GM21515 (cell line): ENCODE results near the gene SCAI.
"Not testable (repeated sequence)": the region's sequence is repeated elsewhere in the genome, so short reads cannot be mapped to it uniquely, and the experiment has no call there.

Experiments
- ATAC-seq: cut with Tn5 transposase; IDR thresholded peaks from one replicate; pipeline ENCODE4 v1.9.1; 2021; ENCODE audit not compliant: unreplicated experiment

Gene SCAI

DNA sequence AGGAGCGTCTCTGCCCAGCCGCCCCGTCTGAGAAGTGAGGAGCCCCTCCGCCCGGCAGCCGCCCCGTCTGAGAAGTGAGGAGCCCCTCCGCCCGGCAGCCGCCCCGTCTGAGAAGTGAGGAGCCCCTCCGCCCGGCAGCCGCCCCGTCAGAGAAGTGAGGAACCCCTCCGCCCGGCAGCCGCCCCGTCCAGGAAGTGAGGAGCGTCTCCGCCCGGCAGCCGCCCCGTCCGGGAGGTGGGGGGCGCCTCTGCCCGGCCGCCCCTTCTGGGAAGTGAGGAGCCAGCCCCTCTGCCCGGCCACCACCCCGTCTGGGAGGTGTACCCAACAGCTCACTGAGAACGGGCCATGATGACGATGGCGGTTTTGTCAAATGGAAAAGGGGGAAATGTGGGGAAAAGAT lies 34.8 kb downstream of the SCAI start:
- ATAC-seq = not testable (repeated sequence)

DNA sequence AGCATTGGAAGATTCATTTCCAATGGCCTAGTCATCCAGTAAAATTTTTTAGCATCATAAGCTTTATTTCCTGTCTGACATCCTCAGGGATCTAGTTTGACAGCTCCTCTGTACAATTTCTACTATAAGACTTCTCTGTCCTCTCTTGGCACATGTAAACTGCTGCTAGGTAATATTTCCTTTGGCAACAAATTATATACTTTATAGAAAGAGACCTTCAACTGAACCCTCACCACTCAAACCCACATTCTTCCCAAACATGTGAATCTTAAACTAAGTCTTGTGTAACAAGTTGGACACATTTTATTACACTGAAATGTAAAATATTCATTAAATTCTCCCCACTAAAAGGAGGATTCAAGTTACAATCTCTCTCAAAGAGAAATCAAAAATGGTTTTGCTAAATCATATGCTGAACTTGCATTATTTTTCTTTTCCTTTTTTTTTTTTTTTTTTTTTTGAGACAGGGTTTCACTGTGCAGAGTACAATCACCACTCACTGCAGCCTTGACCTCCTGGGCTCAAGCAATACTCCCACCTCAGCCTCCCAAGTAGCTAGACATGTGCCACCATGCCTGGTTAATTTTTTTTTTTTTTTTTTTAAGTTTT lies 36.9 kb downstream of the SCAI start:
- no peak for ATAC-seq

DNA sequence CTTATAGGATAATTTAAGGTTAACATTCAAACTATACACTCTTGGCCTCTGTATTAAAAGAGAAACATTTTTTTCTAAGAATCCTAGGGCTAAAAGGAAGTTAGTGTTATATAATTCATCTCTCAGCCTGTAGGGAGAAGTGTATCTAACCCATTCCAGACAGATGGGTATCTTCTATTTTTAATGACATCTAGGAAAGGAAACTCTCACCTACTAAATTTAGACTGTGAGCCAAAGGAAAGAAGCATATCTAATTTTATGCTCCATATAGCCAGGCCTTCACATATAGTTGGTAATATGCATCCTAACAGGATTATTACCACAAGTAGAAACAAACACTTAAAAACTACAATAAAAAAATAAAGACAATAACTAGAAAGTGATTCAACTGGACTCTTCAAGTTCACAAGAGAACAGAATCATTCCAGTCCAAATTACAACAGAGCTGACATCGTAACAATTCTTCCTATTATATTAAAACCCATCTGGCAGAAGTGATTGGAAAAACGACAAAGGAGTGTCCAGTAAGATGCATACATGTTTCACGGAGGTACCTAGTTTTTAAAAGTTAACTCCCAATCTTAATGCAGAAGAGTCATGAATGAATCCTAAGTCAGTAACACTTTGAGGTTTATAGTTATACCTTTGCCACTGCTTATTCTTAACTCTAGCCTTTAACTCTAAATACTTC lies 39.4 kb downstream of the SCAI start:
- no peak for ATAC-seq

DNA sequence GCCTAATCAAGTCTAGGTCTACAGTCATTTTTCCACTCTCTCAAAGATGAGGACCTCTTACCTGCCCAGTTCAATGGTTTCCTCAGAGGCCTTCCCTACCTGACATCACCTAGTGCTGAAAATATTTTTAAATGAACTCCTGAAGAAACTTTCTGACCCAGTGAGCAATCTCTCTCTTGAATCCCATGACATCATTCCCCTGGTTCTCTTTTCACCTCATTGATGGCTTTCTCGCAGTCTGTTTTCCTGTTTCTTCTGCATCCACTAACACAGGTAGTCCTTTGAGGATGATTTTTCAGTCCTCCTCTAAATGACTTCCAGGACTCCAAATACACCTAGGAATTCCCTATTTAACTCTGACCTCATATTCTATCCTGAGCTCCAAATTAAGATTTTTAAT lies 40.3 kb downstream of the SCAI start:
- no peak for ATAC-seq

DNA sequence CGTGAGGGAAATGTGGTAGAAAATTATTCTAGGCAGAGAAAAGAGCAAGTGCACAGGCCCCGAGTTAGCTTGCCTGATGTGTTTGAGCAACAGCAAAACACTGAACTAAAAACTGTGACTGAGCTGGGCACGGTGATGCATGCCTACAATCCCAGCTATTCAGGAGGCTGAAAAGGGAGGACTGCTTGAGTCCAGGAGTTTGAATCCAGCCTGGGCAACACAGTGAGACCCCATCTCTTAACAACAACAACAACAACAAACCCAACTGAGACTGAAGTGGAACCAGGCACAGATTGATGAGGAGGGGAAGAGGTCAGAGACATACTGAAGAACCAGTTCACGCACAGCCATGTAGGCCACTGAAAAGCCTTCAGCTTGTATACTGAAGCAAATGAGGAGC lies 42.5 kb downstream of the SCAI start:
- ATAC-seq = no peak

DNA sequence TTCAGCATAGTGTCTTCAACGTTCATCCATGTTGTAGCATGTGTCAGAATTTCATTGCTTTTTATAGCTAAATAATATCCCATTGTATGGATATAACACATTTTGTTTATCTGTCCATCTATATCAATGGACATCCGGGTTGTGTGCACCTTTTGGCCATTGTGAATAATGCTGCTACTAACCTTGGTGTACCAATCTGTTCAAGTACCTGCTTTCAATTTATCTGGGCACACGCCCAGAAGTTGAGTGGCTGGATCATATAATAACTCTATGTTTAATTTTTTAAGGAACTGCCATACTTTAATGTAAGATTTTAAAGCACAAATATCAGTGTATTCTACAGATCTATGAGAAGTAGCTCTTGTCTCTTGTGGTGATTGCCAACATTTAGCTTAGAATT lies 43.5 kb downstream of the SCAI start:
- ATAC-seq = no peak

DNA sequence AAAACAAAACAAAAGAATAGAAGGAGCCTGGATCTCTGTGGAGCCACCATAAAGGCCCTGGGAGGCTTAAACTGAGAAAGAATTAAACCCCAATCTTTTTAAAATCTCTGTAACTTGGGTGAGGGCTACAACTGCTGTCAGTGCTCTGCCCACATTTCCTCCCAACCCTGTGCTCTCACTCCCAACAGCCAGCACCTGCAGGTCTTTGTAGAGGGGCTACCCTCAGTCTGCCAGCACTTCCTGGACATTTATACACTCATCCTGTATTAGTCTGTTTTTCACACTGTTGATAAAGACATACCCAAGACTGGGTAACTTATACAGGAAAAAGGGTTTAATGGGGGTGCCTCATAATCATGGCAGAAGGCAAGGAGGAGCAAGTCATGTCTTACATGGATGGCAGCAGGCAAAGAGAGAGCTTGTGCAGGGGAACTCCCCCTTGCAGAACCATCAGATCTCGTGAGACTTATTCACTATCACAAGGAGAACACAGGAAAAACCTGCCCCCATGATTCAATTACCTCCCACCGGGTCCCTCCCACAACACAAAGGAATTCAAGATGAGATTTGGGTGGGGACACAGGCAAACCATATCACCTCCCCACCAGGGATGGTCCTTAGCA lies 47.4 kb downstream of the SCAI start:
- ATAC-seq = no peak

DNA sequence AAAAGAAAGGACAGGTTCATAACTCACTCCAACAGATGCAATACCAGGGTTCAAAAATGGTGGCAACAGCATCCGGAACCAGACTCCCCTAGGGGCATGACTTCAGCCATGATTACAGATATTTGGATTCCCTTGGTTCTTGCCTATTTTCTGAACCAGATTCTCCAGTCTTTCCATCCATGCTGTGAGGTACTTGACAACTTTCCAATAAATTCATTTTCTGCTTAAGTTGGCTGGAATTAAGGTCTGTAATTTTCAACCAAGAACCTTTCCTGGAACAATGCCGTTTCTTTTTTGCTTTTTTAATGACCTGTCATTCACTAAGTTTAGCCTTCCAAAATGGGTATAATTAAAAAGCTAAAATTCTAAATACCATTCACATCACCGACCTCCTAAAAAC lies 52.2 kb downstream of the SCAI start:
- no peak for ATAC-seq

DNA sequence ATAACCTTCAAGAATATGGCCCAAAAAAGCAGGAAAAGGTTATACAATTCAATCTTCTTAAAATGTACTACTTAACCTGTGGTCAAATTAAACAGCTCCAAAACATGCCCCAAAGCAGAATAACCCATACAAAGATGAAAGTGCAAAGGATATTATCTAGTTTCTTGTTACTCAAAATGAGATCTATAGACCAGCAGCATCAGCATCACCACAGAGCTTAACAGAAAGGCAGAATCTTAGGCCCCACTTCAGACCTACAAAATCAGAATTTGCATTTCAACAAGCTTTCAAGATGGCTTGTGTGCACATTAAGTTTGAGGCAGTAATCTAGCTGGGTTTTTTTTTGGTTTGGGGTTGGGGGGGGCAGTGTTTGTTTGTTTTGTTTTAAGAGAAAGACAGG lies 54.0 kb downstream of the SCAI start:
- ATAC-seq = no peak

DNA sequence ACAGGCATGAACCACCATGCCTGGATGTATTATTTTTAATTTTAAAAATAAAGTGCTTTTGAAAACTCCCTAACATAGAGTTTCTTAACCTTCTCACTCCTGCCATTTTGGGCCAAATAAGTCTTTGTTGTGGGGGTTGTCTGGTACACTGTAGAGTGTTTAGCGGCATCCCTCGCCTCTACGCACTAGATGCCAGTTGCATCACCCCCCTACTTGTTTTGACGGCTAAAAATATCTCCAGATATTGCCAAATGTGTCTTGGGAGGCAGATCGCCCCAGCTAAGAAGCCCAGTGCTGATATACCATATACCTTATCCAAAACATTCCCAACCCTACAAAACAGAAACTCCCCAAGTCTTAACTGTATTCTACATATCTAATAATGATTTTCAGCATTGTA lies 54.6 kb downstream of the SCAI start:
- no peak for ATAC-seq

DNA sequence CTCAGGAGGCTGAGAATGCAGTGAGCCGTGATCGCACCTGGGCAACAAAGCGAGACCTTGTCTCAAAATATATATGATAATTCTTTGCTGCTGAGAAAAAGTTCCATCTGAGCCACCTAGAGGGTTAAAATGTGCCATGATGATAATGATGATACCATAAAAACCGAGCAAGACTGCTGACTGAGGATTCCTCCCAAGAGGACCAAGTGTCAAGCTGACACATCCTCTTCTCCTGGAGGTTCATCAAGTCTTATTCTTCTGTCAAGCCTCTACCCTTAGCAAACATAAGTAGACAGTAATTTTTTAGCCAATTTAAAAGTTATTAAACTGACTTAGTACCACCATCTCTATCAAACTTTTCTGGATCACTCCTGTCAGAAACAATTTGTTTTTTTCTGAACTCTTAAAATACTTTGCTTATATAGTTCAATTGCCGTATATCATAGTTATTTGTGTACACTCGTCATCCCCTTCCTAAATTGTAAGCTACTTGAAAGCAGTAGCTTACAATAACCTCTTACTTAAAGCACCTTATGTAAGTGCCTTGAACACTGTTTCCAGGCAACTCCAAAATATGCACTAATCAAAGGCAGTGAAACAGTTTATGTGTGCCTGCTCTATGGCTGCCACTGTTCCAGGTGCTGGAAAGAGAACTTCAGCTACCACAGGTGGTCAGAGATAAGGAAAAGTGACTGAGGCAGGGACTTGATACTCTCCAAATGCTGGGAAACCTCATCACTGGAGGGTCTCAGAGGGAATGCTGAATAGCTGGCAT lies 57.4 kb downstream of the SCAI start:
- no peak for ATAC-seq

DNA sequence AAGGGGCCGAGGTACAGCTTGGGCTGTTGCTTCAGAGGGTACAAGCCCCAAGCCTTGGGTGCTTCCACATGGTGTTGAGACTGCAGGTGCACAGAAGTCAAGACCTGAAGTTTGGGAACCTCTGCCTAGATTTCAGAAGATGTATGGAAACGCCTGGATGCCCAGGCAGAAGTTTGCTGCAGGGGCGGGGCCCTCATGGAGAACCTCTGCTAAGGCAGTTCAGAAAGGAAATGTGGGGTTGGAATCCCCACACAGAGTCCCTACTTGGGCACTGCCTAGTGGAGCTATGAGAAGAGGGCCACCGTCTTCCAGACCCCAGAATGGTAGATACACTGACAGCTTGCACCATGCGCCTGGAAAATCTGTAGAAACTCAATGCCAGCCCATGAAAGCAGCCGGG lies 61.1 kb downstream of the SCAI start:
- ATAC-seq = not testable (repeated sequence)

DNA sequence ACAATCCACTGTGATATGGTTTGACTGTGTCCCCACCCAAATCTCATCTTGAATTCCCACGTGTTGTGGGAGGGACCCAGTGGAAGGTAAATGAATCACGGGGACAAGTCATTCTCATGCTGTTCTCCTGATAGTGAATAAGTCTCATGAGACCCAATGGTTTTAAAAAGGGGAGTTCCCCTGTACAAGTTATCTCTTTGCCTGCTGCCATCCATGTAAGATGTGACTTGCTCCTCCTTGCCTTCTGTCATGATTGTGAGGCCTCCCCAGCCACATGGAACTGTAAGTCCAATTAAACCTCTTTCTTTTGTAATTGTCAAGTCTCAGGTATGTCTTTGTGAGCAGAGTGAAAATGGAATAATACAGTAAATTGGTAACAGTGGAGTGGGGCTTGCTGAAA lies 62.5 kb downstream of the SCAI start:
- ATAC-seq = not testable (repeated sequence)

DNA sequence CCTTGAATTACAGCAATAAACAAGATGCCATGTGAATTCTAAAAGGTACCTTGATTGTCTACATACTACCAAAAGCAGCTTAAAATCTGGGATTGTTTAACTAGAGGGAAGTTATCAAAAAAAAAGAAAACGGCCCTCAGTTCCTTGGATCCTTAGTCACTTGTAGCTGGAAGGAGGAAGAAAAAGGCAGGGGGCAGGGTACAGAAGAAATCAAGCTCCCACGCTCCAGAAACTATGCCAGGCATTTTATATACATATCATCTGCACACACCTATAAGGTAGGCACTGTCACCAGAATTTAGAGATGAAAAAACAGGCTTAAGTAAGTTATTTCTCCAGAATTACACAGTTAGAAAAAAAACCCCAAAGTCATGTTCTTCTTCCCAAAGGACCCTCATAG lies 63.4 kb downstream of the SCAI start:
- no peak for ATAC-seq

DNA sequence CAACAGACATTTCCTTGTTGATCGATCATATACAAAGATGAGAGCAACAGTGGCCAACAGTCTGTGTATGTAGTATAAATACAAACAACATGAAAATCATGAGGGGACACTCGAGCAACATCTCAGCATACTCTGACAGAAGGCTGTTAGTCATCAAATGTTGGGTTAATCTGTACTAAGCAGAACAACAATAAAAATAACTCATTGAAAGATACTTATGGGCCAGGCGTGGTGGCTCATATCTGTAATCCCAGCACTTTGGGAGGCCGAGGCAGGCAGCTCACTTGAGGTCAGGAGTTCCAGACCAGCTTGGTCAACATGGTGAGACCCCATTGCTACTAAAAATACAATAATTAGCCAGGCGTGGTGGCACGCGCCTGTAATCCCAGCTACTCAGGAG lies 67.3 kb downstream of the SCAI start:
- no peak for ATAC-seq

DNA sequence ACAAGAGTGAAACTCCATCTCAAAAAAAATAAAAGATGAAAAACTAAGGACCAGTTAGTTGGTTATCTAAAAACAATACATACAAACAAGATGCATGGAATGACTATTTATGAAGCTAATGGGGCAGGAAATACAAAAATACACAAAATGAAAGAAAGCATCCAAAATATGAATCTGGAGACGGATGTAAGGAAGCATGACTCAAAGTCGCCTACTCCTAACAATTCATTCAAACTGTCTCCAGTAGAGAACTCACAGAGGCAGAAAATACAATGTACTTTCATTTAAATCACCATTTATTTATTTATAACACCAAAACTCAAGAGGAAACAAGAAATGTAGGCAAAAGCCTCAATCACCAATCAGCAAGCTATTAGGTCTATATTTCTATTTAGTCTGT lies 68.4 kb downstream of the SCAI start:
- no peak for ATAC-seq

DNA sequence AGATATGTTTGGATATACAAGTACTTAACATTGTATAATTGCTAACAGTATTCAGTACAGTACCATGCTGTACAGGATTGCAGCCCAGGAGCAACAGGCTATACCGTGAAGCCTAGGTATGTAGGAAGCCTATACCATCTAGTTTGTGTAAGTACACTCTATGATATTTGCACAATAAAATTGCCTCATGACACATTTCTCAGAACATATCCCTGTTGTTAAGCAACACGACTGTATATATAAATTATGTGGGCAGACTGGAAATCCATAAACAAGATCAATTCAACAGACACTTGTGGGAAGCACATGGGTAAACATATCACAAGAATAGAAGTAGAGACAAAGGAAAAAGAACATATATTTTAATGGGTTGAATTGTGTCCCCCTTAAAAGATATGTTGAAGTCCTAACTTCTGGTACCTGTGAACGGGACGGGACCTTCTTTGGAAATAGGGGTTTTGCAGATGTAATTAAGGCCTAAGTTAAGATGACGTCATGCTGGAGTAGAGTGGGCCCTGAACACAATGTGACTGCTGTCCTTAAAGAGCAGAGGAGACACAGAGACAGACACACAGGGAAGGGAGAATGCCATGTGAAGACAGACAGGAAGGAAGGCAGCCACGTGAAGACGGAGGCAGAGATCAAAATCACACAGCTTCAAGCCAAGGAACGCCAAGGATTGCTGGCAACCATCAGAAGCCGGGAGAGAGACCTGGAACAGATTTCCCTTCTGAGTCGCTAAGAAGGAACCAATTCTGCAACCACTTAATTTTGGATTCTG lies 76.3 kb downstream of the SCAI start:
- ATAC-seq = no peak

DNA sequence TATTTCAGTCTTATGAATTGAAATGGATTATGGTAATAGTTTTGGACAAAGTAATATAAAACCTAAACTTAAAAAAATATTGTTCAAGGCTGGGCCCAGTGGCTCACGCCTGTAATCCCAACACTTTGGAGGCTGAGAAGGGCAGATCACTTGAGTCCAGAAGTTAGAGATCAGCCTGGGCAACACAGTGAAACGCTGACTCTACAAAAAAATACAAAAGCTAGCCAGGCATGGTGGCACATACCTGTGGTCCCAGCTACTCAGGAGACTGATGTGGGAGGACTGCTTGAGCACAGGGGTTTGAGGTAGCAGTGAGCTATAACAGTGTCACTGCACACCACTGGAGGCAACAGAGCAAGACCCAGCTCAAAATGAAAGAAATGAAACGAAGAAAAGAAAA lies 81.9 kb downstream of the SCAI start:
- no peak for ATAC-seq

DNA sequence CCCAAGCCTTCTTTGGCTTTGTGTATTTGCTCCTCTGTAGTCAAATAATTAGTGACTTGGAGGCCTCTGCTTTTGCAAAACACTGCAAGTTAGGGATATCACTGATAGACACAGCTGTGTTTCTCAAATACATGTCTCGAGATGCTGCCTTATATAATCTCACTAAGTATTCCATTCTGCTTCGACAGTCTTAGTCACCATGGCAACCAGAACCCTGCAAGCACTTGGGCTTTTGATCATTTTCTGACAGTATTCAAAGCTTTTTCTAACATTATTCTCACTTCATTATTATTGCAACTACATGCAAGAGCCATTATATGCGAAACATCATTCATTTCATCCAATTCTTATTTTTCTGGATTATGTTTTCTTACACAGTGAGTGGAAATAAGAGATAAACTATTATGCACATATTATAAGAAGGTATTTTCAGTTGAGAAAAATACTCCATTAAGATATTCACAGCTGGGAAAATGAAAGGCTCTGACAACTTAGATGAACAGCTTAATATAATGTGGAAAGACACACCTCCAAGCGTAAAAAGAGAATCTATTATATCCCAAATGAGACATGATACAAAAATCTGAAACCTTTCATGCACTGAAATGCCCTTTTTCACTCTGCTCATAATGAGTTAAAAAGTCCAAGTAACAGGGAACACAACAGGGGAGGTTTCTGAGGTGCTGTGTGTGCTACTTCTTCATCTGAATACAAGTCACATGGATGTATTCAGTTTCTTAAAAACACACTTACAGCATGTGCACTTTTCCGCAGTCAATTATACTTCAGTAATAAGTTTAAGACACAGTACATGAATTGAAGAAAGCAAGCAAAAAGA lies 93.9 kb downstream of the SCAI start:
- ATAC-seq = no peak

DNA sequence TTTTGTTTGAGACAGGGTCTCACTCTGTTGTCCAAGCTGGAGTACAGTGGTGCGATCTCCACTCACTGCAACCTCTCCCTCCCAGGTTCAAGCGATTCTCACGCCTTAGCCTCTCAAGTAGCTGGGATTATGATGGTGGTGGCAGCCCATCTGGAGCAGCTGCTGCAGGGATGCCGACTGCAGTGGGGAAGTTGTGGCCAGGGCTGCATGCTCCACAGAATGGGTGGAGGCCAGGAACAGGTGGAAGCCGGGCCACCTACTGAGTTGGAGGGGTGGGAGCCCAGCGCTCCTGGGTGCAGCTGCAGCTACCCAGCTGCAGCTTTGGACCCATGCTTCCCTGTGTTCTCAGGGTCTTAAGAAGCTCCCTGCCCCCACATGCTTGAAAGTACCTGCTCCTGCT lies 99.7 kb downstream of the SCAI start:
- no peak for ATAC-seq
